Activated CD8-positive, alpha-beta memory T cell treated with anti-CD3 and anti-CD28 coated beads for 36 hours (primary cell): ENCODE measurements around the gene LAMTOR5. TPM values are rescaled to one million over a fixed set of nuclear protein-coding genes. Genes with fewer than 3 reads are reported as not detected.

Experiments used
- CTCF ChIA-PET: fragments of 350-600 bp; sonication (Branson Sonifier 250); formaldehyde crosslinking; loops from one replicate; lab custom pipeline; 2021; ENCODE audit warnings: antibody characterized with exemption; lab: Charles Lee
- POLR2A ChIA-PET: fragments of 350-600 bp; sonication (Branson Sonifier 250); formaldehyde crosslinking; loops from one replicate; lab custom pipeline; 2021; ENCODE audit warnings: antibody characterized with exemption; lab: Charles Lee
- total RNA-seq, 2 experiments: library from RNA; stranded (reverse); gene quantifications; one replicate each; pipeline ENCODE4 v1.2.3, GENCODE V29; 2021

LAMTOR5 gene
- total RNA-seq, 2 experiments from 2014 or later, result 165 to 173 TPM

DNA sequence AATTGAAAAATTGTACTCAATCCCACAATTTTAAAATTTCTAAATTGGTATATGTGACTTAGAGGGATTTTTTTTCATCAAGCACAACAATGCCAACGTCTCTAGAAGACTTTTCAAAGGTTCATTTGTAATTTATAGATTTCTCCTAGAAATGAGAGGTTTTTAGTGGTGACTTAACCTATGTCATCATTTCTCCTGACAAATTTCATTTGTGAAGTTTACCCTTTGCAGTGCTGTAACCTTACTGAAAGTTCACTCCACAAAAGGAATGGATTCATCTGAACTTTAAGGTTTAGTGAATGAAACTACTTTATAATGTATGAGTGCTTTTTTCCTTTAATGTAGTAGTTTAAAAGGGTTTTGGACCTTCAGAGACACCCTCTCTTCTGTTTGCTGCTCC lies 52.2 kb downstream of the LAMTOR5 start:
- ChIA-PET CTCF (no interaction called here), POLR2A (no interaction called here)

Other genes with a start within 250 kb of the LAMTOR5 start
- 1 to 10 TPM; 9.4 to 9.8 TPM for gene KCNC4, start 197.4 kb downstream of the LAMTOR5 start, total RNA-seq
- gene RBM15, start 68.3 kb downstream of the LAMTOR5 start, total RNA-seq, result 10 to 100 TPM; 53.6 to 56.6 TPM
- gene SLC16A4, start 16.7 kb downstream of the LAMTOR5 start, total RNA-seq, result under 1 TPM; 0.10 to 0.21 TPM
- gene PROK1, start 43.5 kb upstream of the LAMTOR5 start, total RNA-seq, result not detected
- not detected for gene KCNA10, start 111.5 kb upstream of the LAMTOR5 start, total RNA-seq
- under 1 TPM; 0.13 to 0.15 TPM for gene KCNA2, start 198.7 kb upstream of the LAMTOR5 start, total RNA-seq